ENCODE data around the gene ATP2B2.

ATP2B2 gene

GRCh38 chr3:10495614-10496013 is 9.8 kb downstream of the ATP2B2 start:
- DNase-seq (ENCODE audit: low read depth in 2 of 3, low spot score in 2 of 3), result no peak

- DNase-seq (ENCODE audit: low read depth in 2 of 3, low spot score in 2 of 3), result no peak
These were observed 10.4 kb downstream of the ATP2B2 start for GRCh38 chr3:10495003-10495402.

GRCh38 chr3:10494180-10494579 is 11.2 kb downstream of the ATP2B2 start:
- no peak for DNase-seq (ENCODE audit: low read depth in 2 of 3, low spot score in 2 of 3)

- no peak for DNase-seq (ENCODE audit: low read depth in 2 of 3, low spot score in 2 of 3)
These were observed 12.2 kb downstream of the ATP2B2 start for GRCh38 chr3:10493202-10493589.

- no peak for DNase-seq (ENCODE audit: low read depth in 2 of 3, low spot score in 2 of 3)
These were observed 12.8 kb downstream of the ATP2B2 start for GRCh38 chr3:10492364-10493201.

GRCh38 chr3:10489746-10490483 is 15.5 kb downstream of the ATP2B2 start:
- no peak for DNase-seq (ENCODE audit: low read depth in 2 of 3, low spot score in 2 of 3)

GRCh38 chr3:10487988-10488633 is 17.3 kb downstream of the ATP2B2 start:
- no peak for DNase-seq (ENCODE audit: low read depth in 2 of 3, low spot score in 2 of 3)

- DNase-seq (ENCODE audit: low read depth in 2 of 3, low spot score in 2 of 3), result no peak
These were observed 19.6 kb downstream of the ATP2B2 start for GRCh38 chr3:10485806-10486205.

- DNase-seq (ENCODE audit: low read depth in 2 of 3, low spot score in 2 of 3), result no peak
These were observed 20.0 kb downstream of the ATP2B2 start for GRCh38 chr3:10485380-10485779.

- no peak for DNase-seq (ENCODE audit: low read depth in 2 of 3, low spot score in 2 of 3)
These were observed 20.7 kb downstream of the ATP2B2 start for GRCh38 chr3:10484709-10485108.

GRCh38 chr3:10483686-10484345 is 21.6 kb downstream of the ATP2B2 start:
- DNase-seq (ENCODE audit: low read depth in 2 of 3, low spot score in 2 of 3), result no peak

- no peak for DNase-seq (ENCODE audit: low read depth in 2 of 3, low spot score in 2 of 3)
These were observed 22.1 kb downstream of the ATP2B2 start for GRCh38 chr3:10483364-10483675.

- DNase-seq (ENCODE audit: low read depth in 2 of 3, low spot score in 2 of 3), result no peak
These were observed 22.6 kb downstream of the ATP2B2 start for GRCh38 chr3:10482631-10483363.

- no peak for DNase-seq (ENCODE audit: low read depth in 2 of 3, low spot score in 2 of 3)
These were observed 24.5 kb downstream of the ATP2B2 start for GRCh38 chr3:10480871-10481378.

GRCh38 chr3:10479311-10479710 is 26.1 kb downstream of the ATP2B2 start:
- no peak for DNase-seq (ENCODE audit: low read depth in 2 of 3, low spot score in 2 of 3)

- DNase-seq (ENCODE audit: low read depth in 2 of 3, low spot score in 2 of 3), result no peak
These were observed 29.4 kb downstream of the ATP2B2 start for GRCh38 chr3:10475983-10476382.

GRCh38 chr3:10474847-10475246 is 30.5 kb downstream of the ATP2B2 start:
- no peak for DNase-seq (ENCODE audit: low read depth in 2 of 3, low spot score in 2 of 3)

GRCh38 chr3:10474275-10474646 is 31.1 kb downstream of the ATP2B2 start:
- DNase-seq (ENCODE audit: low read depth in 2 of 3, low spot score in 2 of 3), result no peak

GRCh38 chr3:10473581-10474274 is 31.7 kb downstream of the ATP2B2 start:
- no peak for DNase-seq (ENCODE audit: low read depth in 2 of 3, low spot score in 2 of 3)

- DNase-seq (ENCODE audit: low read depth in 2 of 3, low spot score in 2 of 3), result no peak
These were observed 32.4 kb downstream of the ATP2B2 start for GRCh38 chr3:10472877-10473440.

Measured in activated CD8-positive, alpha-beta memory T cell treated with anti-CD3 and anti-CD28 coated beads for 48 hours (primary cell).